NCI-H345 treated with DMSO at 0.1 percent for 48 hours (cell line): ENCODE measurements around the gene TRPM1.
A peak's percentile ranks its signal among the peaks of the same experiment; 100 is the strongest.

Source experiments
- DNase-seq: peaks from one replicate; lab custom pipeline; 2025; ENCODE audit not compliant: unreplicated experiment; lab: John Stamatoyannopoulos, UW

Gene TRPM1

DNA sequence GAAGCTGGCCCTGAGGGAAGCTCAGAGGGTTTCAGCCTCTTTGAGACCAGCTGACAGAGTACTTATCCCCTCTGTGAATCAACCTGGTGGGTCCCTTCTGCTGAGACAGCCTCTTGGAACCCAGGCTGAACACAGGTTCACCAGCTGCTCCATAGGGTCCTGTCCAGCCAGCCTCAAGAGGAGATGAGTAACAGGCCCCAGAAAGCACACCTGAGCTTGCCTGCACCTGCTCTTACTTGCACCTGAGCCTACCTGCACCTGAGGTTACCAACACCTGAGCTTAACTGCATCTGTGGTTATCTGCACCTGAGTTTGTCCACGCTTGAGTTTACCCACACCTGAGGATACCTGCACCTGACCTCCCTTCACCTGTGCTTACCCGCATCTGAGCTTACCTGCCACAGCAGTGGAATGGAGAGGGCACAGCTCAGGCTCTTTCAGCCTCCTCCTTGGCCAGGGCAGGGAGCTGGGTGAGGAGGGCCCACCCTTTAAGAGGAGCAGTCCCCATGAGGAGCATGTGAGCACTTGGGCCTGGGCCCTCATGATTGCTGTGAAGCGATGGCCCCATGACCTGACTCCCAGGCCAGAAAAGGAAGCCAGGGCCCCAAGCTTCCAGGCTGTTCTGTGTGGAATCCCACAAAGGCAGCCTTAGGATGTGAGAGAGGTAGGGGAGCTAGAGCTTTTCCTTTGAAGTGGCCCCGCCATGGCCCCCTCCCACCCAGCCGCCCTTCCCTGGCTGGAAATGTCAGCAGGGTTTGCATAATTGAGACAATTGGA, at the start of gene TRPM1:
Gene TRPM1, minus strand, starts transcription at position 464 of the 777 bp plus-strand sequence. CDS start 20,370 bp downstream, outside the sequence.
- no peak for DNase-seq

DNA sequence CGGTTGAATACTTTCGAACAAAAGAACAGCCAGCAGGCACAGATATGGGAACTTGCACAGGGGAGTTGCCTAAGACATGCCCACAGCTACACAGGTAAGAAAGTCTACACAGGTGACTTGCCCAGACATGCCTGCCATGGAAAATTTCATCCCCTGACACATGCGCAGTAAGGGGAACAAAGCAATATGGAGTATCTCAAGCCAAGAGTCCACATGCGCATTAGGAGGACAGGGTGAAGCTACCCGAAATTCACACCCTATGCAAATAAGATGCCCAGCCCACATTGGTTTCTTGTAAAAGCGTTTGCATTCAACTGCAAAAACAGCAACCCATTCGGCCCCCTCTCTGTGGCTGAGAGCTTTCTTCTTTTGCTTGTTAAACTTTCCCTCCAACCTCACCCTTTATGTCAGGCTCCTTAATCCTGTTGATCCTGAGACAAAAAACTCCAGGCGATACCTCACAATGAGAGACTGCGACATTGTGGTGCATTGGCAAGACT, 49.3 kb upstream of the TRPM1 start:
- DNase-seq: no peak

DNA sequence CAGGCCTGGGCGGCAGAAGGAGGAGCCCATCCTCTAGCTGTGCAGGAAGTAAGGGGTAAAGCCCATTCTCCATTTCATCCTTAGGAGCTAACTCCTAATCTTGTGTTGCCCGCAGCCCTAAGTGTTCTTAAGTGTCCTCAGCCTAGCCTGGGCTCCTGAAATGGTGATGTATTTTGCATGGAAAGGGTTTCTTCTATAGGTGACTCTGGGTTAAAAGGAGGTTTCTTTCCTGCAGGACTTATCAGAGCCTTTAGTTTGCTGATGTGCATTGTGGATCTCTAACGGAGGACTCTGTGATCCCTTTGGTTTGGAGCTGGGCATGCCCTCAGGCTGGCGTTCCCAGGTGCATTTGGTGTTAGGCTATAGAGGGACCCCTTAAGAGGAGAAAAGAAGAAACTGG, 48.5 kb upstream of the TRPM1 start:
- no peak for DNase-seq

DNA sequence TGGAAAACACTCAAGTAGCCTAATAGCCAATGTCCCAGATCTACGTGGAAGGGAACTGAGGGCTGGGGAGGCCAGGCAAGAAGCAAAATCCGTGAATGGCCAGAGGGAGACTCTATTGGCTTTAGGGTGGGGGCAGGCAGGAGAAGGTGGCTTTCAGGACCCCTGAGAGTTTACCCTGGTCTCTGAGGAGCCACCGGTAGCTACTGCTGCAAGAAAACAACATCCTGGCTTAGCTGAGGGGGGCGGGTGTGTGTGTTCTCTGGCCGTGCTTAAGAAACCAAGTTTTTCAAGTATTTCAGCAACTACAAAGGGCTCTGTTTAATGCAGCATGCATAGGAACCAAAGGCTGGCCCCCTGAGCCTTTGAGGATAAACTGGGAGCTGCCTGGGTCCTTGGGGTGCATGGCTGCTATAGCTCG, 47.6 kb upstream of the TRPM1 start:
- no peak for DNase-seq

GRCh38 chr15:31148297-31149087, 47.0 kb upstream of the TRPM1 start:
- DNase-seq: peak; percentile 86

GRCh38 chr15:31147944-31148296, 46.4 kb upstream of the TRPM1 start:
- no peak for DNase-seq

GRCh38 chr15:31147456-31147855, 45.9 kb upstream of the TRPM1 start:
- no peak for DNase-seq

- no peak for DNase-seq
Observed at GRCh38 chr15:31145271-31145911, 43.9 kb upstream of the TRPM1 start.

DNA sequence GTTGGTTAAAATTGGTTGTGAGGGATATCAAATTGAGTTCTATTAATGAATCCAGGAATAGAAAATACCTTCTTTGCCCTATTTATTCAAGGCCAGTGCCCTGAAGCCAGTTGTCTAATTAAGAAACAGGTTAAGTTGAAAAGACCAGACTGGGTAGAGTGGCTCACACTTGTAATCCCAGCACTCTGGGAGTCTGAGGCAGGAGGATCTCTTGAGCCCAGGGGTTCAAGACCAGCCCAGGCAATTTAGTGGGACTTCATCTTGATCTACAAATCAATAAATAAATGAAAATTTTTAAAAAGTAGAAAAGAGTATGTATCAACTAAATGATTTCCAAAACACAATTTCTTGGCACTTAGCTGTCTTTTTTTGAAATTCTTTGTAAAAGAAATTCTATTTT, 40.3 kb upstream of the TRPM1 start:
- DNase-seq: no peak

- DNase-seq: no peak
Observed at GRCh38 chr15:31136607-31137328, 35.2 kb upstream of the TRPM1 start.

DNA sequence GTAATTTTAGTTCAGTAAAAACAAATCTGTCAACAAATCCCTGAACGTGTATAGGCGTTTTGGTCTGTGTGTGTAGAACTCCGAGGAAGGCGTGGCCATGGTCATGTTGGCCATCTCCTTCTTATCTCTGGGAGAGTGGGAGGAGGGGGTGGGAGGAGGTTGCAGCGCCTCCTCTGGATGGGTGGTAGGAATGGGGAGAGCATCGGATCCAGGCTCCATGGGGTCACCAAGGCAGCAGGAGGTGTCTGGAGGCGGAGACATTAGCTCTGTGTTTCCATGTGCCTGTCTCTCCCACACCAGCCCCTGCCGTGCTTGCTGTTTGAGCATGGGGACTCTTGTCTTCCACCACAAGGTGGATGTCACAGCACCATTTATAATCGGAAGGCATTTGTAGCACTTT, 34.5 kb upstream of the TRPM1 start:
- no peak for DNase-seq

GRCh38 chr15:31135523-31135922, 34.0 kb upstream of the TRPM1 start:
- no peak for DNase-seq

DNA sequence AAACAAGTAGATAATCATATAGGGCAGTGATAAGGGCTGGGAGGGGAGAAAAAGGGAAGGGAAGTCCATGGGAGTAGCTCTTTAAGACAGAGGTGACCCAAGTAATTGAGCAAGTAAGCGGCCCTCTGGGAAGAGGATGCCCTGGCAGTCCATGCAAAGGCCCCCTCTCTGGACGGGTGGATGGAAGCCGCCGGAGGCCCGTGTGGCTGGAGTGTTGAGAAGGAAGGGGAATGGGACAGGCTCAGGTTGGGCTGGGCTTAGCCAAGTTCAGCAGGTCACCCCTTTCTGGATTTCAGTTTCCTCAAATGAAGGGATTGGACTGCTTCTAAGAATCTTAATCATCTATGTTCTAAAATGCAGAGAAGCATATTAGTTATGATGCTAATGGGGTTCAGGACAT, 32.4 kb upstream of the TRPM1 start:
- no peak for DNase-seq

DNA sequence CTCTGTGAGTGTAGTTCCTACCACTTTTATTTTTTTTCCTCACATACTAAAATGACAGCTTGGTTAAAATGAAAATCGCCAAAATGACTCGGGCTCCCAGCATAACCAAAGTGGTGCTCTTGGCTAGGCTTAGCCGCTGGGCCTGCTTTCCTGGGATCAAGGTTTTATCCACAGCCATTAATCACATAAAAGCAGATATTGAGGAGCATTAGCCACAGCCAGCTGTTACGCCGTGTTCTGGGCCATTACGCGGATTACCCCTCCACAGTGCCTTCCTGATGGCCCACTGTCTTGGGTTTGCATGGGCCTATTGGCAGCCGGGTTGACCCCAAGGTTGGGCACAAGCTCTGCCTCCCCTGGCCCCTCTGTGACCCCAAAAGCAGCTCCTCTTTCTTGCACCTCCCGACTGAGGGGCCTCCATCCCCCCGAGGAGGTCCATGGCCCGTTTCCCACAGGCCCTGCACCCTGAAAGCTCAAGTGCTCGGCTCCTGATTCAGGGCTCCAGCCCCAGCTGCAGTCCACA, 30.4 kb upstream of the TRPM1 start:
- no peak for DNase-seq

- DNase-seq: no peak
Observed at GRCh38 chr15:31130576-31131237, 29.2 kb upstream of the TRPM1 start.

- no peak for DNase-seq
Observed at GRCh38 chr15:31129769-31130303, 28.3 kb upstream of the TRPM1 start.

GRCh38 chr15:31128919-31129768, 27.6 kb upstream of the TRPM1 start:
- DNase-seq: no peak

DNA sequence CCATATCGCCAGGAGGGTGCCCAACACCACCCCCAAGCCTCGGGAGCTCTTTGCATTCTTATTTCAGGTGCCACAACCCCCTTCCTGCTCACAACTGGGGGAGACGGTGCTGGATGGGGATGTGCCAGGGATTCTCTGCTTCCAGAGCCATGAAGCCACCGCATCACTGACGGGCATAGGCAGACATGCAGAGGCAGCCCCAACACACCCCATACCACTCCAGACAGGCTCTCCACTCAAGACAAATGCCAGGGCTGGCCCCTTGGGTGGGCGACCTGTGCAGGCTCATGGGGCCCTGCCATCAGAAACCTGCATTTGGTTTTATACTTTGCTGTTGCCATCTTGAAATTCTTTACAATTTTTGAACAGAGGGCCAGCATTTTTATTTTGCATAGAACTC, 27.0 kb upstream of the TRPM1 start:
- no peak for DNase-seq

DNA sequence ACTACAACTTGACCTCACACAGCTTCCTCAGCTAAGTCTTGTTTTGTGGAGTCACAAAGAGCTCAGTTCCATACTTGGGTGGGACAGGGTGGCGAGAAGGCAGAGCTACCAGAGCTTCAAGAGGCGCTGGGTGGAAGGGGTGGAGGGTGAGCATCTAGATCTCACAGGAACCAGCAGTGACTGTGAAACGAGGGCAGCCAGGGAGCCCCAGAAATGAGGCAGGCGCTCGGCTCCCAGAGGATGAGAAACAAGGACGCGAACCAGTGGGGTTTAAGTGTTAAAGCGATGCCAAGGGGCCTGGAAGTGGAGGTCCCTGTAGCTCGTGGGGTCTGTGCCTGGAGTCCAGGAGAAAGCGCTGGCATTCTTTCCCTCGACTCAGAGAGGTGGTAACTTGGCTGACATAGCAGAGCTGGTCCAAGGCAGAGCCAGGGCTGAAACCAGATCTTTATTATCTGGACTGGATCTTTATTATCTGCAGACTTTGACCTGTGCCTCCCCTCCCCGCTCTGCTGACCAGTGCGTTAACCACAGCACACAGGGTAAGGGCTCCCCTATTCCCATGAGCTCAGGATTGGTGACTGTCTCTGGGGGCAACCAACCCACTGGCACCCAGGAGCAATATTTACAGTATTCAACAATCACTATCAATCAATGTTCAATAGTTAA, 26.2 kb upstream of the TRPM1 start:
- no peak for DNase-seq
